Kidney (tissue), 14 donors: Measurements from ENCODE around the gene TTC28. TPM values are rescaled to one million over a fixed set of nuclear protein-coding genes. Genes with fewer than 3 reads are reported as not detected.

ENCODE experiments used
- DNase-seq, 5 donors: peaks; one replicate each; pipeline ENCODE4 v3.0.0-alpha.2; 2013 to 2020
- FAIRE-seq: peaks from 2 replicates; lab custom pipeline; 2012; peaks lifted over from hg19 to GRCh38; lab: Jason Lieb, UNC
- H3K27ac ChIP-seq, 2 donors: one replicate each; pipeline ENCODE4 v1.7.0; 2013; ENCODE audit warnings: low read depth in 2 of 2, low read length in 2 of 2, inconsistent platforms in 1 of 2
- H3K27me3 ChIP-seq: one replicate; pipeline ENCODE4 v1.7.1; 2013; ENCODE audit warnings: low read length, inconsistent platforms; ENCODE audit not compliant: control insufficient read depth, insufficient read depth
- H3K36me3 ChIP-seq, 3 donors: one replicate each; pipeline versions ENCODE4 v1.7.0 to v1.7.1; 2013; ENCODE audit warnings: low read length in 3 of 3, control low read depth in 1 of 3, inconsistent platforms in 1 of 3; ENCODE audit not compliant: insufficient read depth in 3 of 3, control insufficient read depth in 2 of 3
- H3K4me1 ChIP-seq, 3 donors: one replicate each; pipeline versions ENCODE4 v1.7.0 to v1.7.1; 2013; ENCODE audit warnings: low read length in 3 of 3, inconsistent platforms in 1 of 3, low read depth in 1 of 3; ENCODE audit not compliant: control insufficient read depth in 2 of 3, insufficient read depth in 2 of 3
- H3K4me3 ChIP-seq, 3 donors: one replicate each; pipeline versions ENCODE4 v1.7.0 to v1.8.1; 2013; ENCODE audit warnings: low read length in 3 of 3, control low read depth in 1 of 3, inconsistent platforms in 1 of 3
- H3K9ac ChIP-seq, 3 donors: one replicate each; pipeline versions ENCODE4 v1.7.0 to v1.7.1; 2013; ENCODE audit warnings: low read length in 3 of 3, control low read depth in 1 of 3, inconsistent platforms in 1 of 3
- H3K9me3 ChIP-seq, 3 donors: one replicate each; pipeline versions ENCODE4 v1.7.0 to v1.7.1; 2013; ENCODE audit warnings: low read length in 3 of 3, control low read depth in 1 of 3, inconsistent platforms in 1 of 3; ENCODE audit not compliant: control insufficient read depth in 2 of 3, insufficient read depth in 1 of 3
- CTCF ChIP-seq: IDR thresholded peaks from 3 replicates; pipeline ENCODE4 v1.5.1; 2012; ENCODE audit warnings: mild to moderate bottlenecking, moderate library complexity, borderline replicate concordance; ENCODE audit not compliant: insufficient read depth; ENCODE audit errors: extremely low read depth
- intact Hi-C: fragments of 100-400 bp; cut with DNase I; formaldehyde crosslinking; loops from one replicate; pipeline ENCODE4 v1.11.1; 2022
- polyA plus RNA-seq: library from polyadenylated mRNA; stranded (reverse); fragments of 350-450 nt; fragmentation: Illumina TruSeq; extraction: RNeasy Lipid Tissue Mini Kit (QIAGEN cat#74804); gene quantifications from one replicate; pipeline ENCODE4 v1.2.3, GENCODE V29; 2014; ENCODE audit warnings: low read depth, low replicate concordance; ENCODE audit not compliant: insufficient read depth
- total RNA-seq: library from RNA; stranded (reverse); fragmentation: NEBNext Ultra II Directional; extraction: Animal tissue kit (Norgen Biotek cat#: 25700); gene quantifications from one replicate; pipeline ENCODE4 v1.2.1, GENCODE V29; 2021
- donor health status: control.
- donor health status: control.
- donor health status: control.
- donor health status: control.
- donor health status: control.
- donor health status: DM: yes; HTN: yes; CAD: no.
- donor health status: Normal renal cell carcinoma (clear cell type).

The TTC28 gene
- total and polyA plus RNA-seq, 2 donors from 2014 or later, result 3.5 to 40.2 TPM

GRCh38 chr22:27983361-27983791 is 696.3 kb downstream of the TTC28 start:
- peaks cover 0 to 15% (median 14%) of the 10 kb centered on the region in 3 donors for H3K36me3 ChIP-seq
- DNase-seq (no peak), FAIRE-seq (no peak)
- no peaks in the 10 kb centered on the region for H3K4me1 ChIP-seq
- no peak overlapping the region for H3K4me3 ChIP-seq
- H3K27ac ChIP-seq, result no peak overlapping the region
- no peaks in the 10 kb centered on the region for H3K27me3 ChIP-seq
- H3K9me3 ChIP-seq, result no peaks in the 10 kb centered on the region
- intact Hi-C loops, result no loop called here
- H3K9ac ChIP-seq, result no peak overlapping the region
- no peak for TF ChIP-seq CTCF

- Histone ChIP-seq H3K4me3 (no peak overlapping the region), H3K27ac (no peak overlapping the region), H3K9ac (no peak overlapping the region), H3K36me3 (peaks cover 1 to 15% (median 14%) of the 10 kb centered on the region in 3 donors), H3K9me3 (no peaks in the 10 kb centered on the region), H3K27me3 (no peaks in the 10 kb centered on the region), H3K4me1 (no peaks in the 10 kb centered on the region)
- DNase-seq, result no peak
- FAIRE-seq, result no peak
- intact Hi-C loops, result no loop called here
- no peak for TF ChIP-seq CTCF
These were observed 696.9 kb downstream of the TTC28 start for GRCh38 chr22:27982630-27983180.

GRCh38 chr22:27982106-27982505 is 697.5 kb downstream of the TTC28 start:
- Histone ChIP-seq H3K4me1 (no peaks in the 10 kb centered on the region), H3K27ac (no peak overlapping the region), H3K4me3 (no peak overlapping the region), H3K9me3 (no peaks in the 10 kb centered on the region), H3K9ac (no peak overlapping the region), H3K27me3 (no peaks in the 10 kb centered on the region), H3K36me3 (peaks cover 2 to 15% (median 14%) of the 10 kb centered on the region in 3 donors)
- no peak for TF ChIP-seq CTCF
- intact Hi-C loops, result no loop called here
- FAIRE-seq, result no peak
- no peak for DNase-seq
